ENCODE results near the gene SLC10A7.
A peak's percentile ranks its signal among the peaks of the same experiment; 100 is the strongest.

SLC10A7 gene

DNA sequence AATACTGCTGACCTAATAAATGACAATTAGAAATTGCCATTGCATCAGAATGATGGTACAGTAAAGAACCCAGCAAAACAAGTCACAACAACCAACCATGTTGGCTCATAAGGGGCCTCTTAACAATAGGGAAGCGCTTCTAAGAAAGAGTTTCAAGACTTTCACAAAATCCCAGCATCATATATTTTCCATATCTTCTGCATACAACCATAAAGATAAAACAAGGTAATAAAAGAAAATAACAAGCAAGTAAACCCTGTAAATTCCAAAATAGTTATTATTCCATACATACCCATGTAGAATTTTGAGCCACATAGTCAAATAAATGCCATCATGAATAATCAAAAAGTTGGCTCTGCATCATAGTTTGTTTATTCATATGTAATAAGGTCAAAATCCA lies 8.2 kb downstream of the SLC10A7 start:
- DNase-seq (no peak), ATAC-seq (replicated peaks) (no peak)
- peaks cover 2 to 6% of the 10 kb centered on the region in 2 donors for H3K4me1 Mint-ChIP-seq (ENCODE audit: low read depth in 2 of 2)
- H3K36me3 Mint-ChIP-seq (ENCODE audit: insufficient read depth), result peaks cover 5% of the 10 kb centered on the region
- H3K27me3 Mint-ChIP-seq, result no peaks in the 10 kb centered on the region
- no peak overlapping the region for H3K27ac Mint-ChIP-seq
- no peak overlapping the region for H3K4me3 Mint-ChIP-seq
- H3K9me3 Mint-ChIP-seq, result no peaks in the 10 kb centered on the region

DNA sequence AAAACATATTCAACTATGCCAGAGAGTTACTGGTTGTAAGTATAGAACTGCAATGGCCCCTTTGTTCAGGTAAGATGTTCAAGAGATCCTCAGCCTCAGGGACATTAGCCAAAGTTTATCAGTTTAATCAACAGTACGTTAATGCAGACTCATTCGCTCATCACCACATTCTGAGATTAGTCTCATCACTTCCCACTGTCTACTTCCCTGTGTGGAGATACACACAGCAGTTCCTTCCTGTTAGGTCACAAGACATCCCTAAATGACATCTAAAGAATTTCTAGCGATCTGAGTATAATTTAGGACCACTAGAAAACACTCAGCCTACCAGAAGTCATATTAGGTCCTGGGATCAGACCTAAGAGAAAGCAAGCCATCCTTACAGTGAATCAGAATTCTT lies 10.4 kb downstream of the SLC10A7 start:
- no peak overlapping the region for H3K27ac Mint-ChIP-seq

DNA sequence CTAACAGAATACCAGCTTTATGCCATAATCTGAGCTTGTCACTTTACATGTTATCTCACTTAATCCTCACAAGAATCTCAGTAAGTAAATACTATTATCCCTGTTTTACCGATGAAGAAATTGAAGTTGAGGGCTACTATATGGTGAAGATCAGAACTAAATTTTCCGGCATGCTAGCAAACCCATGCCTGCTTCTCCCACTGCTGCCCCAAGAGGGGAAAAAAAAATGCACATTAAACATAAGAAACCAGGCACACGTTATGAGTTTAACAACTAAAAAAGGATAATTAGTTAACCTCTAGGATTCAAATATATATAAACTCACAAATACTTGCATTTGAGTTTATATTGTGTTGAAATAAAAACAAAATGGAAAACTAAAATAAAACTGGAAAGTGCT lies 10.8 kb downstream of the SLC10A7 start:
- ATAC-seq (replicated peaks), result no peak
- DNase-seq, result no peak
- no peak overlapping the region for H3K27ac Mint-ChIP-seq
- H3K27me3 Mint-ChIP-seq, result no peaks in the 10 kb centered on the region
- peaks cover 2 to 5% of the 10 kb centered on the region in 2 donors for H3K4me1 Mint-ChIP-seq (ENCODE audit: low read depth in 2 of 2)
- no peaks in the 10 kb centered on the region for H3K9me3 Mint-ChIP-seq
- H3K4me3 Mint-ChIP-seq, result no peak overlapping the region
- H3K36me3 Mint-ChIP-seq (ENCODE audit: insufficient read depth), result peaks cover 5% of the 10 kb centered on the region

More for the DNA sequence above, 10.4 kb downstream of the SLC10A7 start:
- no peaks in the 10 kb centered on the region for H3K9me3 Mint-ChIP-seq
- peaks cover 5% of the 10 kb centered on the region for H3K36me3 Mint-ChIP-seq (ENCODE audit: insufficient read depth)
- ATAC-seq (replicated peaks), result no peak
- H3K4me3 Mint-ChIP-seq, result no peak overlapping the region
- peaks cover 2 to 3% of the 10 kb centered on the region in 2 donors for H3K4me1 Mint-ChIP-seq (ENCODE audit: low read depth in 2 of 2)
- DNase-seq, result no peak
- no peaks in the 10 kb centered on the region for H3K27me3 Mint-ChIP-seq

DNA sequence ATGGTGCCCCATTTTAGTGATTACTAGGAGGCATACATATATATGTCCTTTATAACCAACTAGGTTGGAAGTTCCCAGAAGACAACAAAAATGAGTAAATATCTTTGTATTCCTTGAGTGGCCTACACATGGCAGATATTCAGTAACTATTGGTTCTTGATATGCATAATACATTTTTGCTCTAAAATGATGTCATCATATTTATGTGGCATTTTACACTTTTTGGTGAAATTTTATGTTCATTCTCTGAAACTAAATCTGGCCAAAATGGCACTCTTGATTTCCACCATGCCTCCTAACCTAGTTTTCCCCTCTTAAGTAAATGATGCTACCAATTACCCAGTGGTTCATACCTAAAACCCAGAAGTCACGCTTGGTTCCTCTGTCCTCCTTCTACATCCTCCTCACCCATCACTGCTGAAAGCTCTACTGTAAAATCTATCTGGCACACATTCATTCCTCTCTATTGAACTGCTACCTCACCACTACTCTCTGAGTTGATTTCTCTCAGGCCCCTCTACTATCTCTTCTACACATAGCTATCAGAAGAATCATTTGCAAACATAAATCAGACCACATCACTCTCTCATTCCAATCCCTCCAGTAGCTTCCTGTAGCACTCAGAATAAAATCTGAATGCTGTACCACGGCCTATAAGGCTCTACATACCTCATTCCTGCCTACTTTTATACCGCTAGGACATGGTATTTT lies 13.4 kb downstream of the SLC10A7 start:
- no peak for ATAC-seq (replicated peaks)
- Mint-ChIP-seq H3K27me3 (no peaks in the 10 kb centered on the region), H3K27ac (no peak overlapping the region)

DNA sequence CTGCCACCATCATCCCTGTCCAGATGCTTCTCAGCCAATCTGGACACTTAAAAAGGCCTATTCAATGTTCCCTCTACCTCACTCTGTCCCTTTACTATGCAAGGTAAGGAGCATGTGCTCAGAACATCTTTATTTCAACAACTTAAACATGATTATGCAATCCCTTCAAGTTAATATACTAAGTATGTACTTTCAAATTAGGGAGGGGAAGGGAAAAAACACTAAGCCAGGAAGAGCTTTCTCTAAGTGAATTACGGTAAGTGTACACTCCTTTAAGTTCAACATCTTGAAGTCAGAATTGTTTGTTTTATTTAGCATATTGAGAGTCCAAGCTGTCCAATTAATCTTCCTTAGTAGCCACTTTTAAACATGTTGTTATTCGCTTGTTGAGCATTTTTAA lies 14.1 kb downstream of the SLC10A7 start:
- Mint-ChIP-seq H3K4me3 (no peak overlapping the region), H3K9me3 (no peaks in the 10 kb centered on the region)

More for the DNA sequence above, 13.4 kb downstream of the SLC10A7 start:
- peaks cover 5% of the 10 kb centered on the region for H3K36me3 Mint-ChIP-seq (ENCODE audit: insufficient read depth)
- H3K4me1 Mint-ChIP-seq (ENCODE audit: low read depth in 2 of 2), result peaks cover 2 to 5% of the 10 kb centered on the region in 2 donors
- no peak for DNase-seq
- no peak overlapping the region for H3K4me3 Mint-ChIP-seq
- H3K9me3 Mint-ChIP-seq, result no peaks in the 10 kb centered on the region

DNA sequence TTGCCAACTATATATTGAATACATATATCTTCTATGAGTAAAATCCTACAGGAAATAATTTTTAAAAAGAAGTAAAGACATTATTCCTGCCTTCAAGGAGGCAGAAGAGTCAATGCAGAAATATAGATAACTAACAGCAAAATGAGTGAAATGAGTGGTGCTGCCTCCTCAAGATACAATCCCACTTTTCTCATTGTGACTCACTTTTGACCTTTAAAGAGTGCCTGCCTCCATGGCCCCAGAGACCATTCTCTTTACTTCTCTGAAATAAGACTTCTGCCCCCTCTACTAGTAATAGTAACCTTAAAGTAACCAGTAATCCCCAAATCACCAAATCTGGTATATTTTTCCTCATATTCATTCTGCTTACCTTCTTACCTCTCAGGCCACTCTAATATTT lies 15.5 kb downstream of the SLC10A7 start:
- Mint-ChIP-seq H3K4me3 (no peak overlapping the region), H3K9me3 (no peaks in the 10 kb centered on the region), H3K27ac (peak overlapping the region in 1 of 2 donors; percentile 7), H3K27me3 (no peaks in the 10 kb centered on the region), H3K4me1 (ENCODE audit: low read depth in 2 of 2) (peaks cover 0 to 8% of the 10 kb centered on the region in 2 donors), H3K36me3 (ENCODE audit: insufficient read depth) (peaks cover 9% of the 10 kb centered on the region)
- DNase-seq, result no peak
- no peak for ATAC-seq (replicated peaks)

More for the DNA sequence above, 14.1 kb downstream of the SLC10A7 start:
- no peaks in the 10 kb centered on the region for H3K27me3 Mint-ChIP-seq
- peaks cover 6% of the 10 kb centered on the region for H3K36me3 Mint-ChIP-seq (ENCODE audit: insufficient read depth)
- no peak for DNase-seq
- ATAC-seq (replicated peaks), result no peak
- H3K4me1 Mint-ChIP-seq (ENCODE audit: low read depth in 2 of 2), result peaks cover 0 to 6% of the 10 kb centered on the region in 2 donors
- H3K27ac Mint-ChIP-seq, result no peak overlapping the region

DNA sequence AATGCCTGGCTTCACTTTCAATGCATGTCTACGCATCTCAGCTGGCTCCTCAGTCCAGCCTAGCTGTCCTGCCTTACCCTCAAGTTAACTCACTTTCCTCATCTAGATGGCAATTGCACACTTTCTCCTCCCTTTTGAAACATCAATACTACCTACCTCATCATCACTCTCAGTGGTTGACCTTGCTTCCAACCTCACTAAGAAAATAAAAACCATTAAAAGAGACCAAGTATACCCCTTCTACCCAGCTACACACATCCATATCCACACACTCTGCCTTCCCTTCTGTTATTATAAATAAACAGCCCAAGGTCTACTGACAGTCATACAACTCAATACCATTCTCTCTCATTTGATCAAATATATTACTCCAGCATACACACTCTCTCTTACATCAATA lies 21.5 kb downstream of the SLC10A7 start:
- Mint-ChIP-seq H3K9me3 (no peaks in the 10 kb centered on the region), H3K27me3 (no peaks in the 10 kb centered on the region), H3K4me1 (ENCODE audit: low read depth in 2 of 2) (peaks cover 3 to 18% of the 10 kb centered on the region in 2 donors), H3K36me3 (ENCODE audit: insufficient read depth) (peaks cover 9% of the 10 kb centered on the region), H3K4me3 (no peak overlapping the region), H3K27ac (no peak overlapping the region)
- no peak for DNase-seq
- no peak for ATAC-seq (replicated peaks)

DNA sequence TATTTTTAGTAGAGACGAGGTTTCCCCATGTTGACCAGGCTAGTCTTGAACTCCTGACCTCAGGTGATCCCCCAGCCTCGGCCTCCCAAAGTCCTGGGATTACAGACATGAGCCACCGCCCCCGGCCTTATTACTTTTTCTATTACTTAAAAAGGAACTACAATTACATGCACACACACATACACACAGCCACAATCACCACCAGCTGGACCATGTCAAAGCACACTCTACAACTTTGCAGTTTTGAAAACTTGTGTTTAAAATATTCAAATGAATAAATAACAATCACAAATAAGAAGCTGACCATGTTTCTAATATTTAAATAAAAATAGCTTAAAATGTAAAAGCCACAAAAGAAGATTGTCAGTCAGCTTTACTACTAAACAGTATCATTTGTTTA lies 23.4 kb downstream of the SLC10A7 start:
- Mint-ChIP-seq H3K4me1 (ENCODE audit: low read depth in 2 of 2) (peaks cover 3 to 27% of the 10 kb centered on the region in 2 donors), H3K36me3 (ENCODE audit: insufficient read depth) (peaks cover 4% of the 10 kb centered on the region), H3K4me3 (no peak overlapping the region), H3K9me3 (no peaks in the 10 kb centered on the region), H3K27ac (no peak overlapping the region), H3K27me3 (no peaks in the 10 kb centered on the region)
- DNase-seq (no peak), ATAC-seq (replicated peaks) (no peak)

DNA sequence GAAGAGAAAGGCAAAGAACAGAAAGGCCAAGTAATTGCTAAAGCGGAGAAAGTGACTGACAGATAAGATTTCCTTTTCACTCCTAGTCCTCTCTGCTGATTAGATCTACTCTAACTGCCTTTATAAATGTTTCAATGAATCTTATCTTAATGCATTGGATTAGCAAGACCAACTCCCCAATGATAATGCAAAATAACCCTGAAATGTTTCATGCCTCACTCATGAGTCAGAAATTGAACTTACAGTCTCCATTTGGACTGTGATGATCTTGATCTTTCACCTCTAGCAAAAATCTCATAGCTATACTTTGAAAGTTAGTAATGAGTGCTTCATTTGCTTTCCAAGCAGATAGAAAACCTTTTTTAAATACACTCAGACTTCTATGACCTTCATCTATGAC lies 26.5 kb downstream of the SLC10A7 start:
- Mint-ChIP-seq H3K36me3 (ENCODE audit: insufficient read depth) (no peaks in the 10 kb centered on the region), H3K4me3 (no peak overlapping the region), H3K4me1 (ENCODE audit: low read depth in 2 of 2) (peaks cover 9 to 30% of the 10 kb centered on the region in 2 donors), H3K27me3 (no peaks in the 10 kb centered on the region), H3K27ac (peak overlapping the region; percentile 7 to 67), H3K9me3 (no peaks in the 10 kb centered on the region)
- no peak for ATAC-seq (replicated peaks)
- DNase-seq, result no peak

DNA sequence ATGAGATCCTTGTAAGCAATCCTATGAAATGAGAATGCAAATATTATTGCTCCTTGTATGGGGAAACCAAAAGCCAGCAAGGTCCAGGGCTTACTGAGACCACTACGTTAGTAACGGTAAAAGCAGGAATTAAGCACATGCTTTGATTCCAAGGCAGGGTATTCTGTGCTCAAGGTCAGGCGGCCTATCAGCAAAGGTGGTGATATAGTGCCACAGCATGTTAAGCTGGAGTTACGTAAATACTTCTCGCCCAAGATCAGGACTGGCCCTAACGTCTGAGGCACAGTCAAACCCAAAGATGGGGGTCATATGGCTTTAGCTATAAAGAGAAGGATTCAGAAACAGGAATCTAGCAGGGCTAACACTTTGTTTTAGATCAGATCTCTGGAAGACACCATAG lies 27.6 kb downstream of the SLC10A7 start:
- no peaks in the 10 kb centered on the region for H3K36me3 Mint-ChIP-seq (ENCODE audit: insufficient read depth)
- no peak for ATAC-seq (replicated peaks)
- no peaks in the 10 kb centered on the region for H3K9me3 Mint-ChIP-seq
- H3K27me3 Mint-ChIP-seq, result no peaks in the 10 kb centered on the region
- no peak overlapping the region for H3K4me3 Mint-ChIP-seq
- H3K27ac Mint-ChIP-seq, result peak overlapping the region in 1 of 2 donors; percentile 2
- no peak for DNase-seq
- peaks cover 9 to 36% of the 10 kb centered on the region in 2 donors for H3K4me1 Mint-ChIP-seq (ENCODE audit: low read depth in 2 of 2)

DNA sequence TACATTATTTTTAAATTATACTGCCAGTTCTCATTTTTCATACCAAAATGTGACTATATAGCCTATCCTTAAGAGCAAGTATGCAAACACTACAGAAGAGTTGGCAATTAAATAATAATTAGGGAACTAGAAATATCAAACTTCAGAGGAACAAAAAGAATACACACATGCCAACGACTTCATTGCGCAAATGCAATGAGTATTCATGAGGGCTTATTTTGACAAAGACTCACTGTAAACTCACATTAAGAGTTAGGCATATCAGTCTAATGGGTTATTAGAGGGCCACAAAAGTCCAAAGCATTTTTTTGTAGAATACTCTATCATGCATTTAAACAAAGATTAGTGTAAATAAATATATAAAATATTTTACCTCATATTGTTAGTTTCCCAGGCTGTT lies 31.6 kb downstream of the SLC10A7 start:
- Mint-ChIP-seq H3K4me1 (ENCODE audit: low read depth in 2 of 2) (peaks cover 22 to 41% of the 10 kb centered on the region in 2 donors), H3K9me3 (no peaks in the 10 kb centered on the region)

DNA sequence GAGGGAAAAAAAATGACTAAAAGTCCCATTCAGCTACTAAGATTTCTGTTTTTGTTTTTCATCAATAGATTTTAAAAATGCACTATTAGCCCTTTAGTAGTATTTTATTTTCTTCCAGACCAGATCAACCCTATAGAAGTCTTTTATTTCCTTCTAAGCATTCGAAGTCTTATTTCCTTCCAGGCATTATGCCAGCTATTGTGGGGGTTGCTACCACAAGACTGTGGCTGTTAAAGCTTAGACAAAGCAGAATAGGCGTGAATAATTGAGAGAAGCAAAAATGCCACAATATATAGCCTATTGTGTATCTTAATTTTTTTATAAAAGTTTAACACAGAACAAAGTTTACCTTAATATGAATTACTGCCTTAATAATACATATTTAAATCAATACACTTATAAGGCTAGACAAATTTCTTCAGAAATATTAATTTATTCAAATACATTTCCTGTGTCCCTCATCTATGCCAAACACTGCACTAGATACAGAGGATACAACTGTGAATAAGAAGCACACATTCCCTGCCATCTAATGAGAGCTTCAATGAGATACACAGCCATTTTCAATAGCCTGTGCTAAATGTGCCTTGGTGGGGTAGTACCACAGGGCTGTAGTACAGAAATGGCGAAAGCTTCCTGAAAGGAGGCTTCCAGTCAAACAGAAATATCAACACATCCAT lies 33.1 kb downstream of the SLC10A7 start:
- peak; percentile 86 for ATAC-seq (replicated peaks)
- Mint-ChIP-seq H3K27ac (no peak overlapping the region), H3K4me1 (ENCODE audit: low read depth in 2 of 2) (peaks cover 22 to 33% of the 10 kb centered on the region in 2 donors), H3K27me3 (no peaks in the 10 kb centered on the region), H3K36me3 (ENCODE audit: insufficient read depth) (no peaks in the 10 kb centered on the region), H3K9me3 (no peaks in the 10 kb centered on the region), H3K4me3 (no peak overlapping the region)
- DNase-seq, result peak; percentile 3 to 21 (median 19)

More for the DNA sequence above, 31.6 kb downstream of the SLC10A7 start:
- ATAC-seq (replicated peaks) (no peak), DNase-seq (no peak)
- Mint-ChIP-seq H3K36me3 (ENCODE audit: insufficient read depth) (no peaks in the 10 kb centered on the region), H3K27me3 (no peaks in the 10 kb centered on the region), H3K4me3 (no peak overlapping the region), H3K27ac (no peak overlapping the region)

DNA sequence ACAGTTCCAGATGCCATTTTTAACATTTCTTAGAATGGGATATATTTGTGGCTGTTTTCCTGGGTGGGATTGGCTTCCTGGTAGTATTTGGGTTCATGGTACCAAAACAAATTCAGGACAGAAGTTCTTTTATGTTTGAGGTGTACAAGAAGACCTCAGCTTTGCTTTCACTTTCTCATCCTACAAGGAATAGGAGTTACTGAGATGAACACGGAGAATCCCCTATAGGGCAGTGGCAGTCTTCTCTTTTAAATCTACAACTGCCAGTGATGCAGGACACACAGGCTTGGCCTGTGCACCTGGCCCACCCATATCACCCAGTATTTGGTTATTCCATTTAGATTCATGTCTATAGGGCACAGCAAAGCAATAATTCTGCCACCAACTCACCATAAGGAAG lies 35.2 kb downstream of the SLC10A7 start:
- Mint-ChIP-seq H3K27ac (peak overlapping the region; percentile 2 to 80), H3K4me1 (ENCODE audit: low read depth in 2 of 2) (peaks cover 22 to 39% of the 10 kb centered on the region in 2 donors), H3K9me3 (peaks cover 5 to 11% of the 10 kb centered on the region in 2 donors), H3K36me3 (ENCODE audit: insufficient read depth) (no peaks in the 10 kb centered on the region), H3K27me3 (no peaks in the 10 kb centered on the region), H3K4me3 (peak overlapping the region; percentile 35 to 53)
- peak; percentile 41 for ATAC-seq (replicated peaks)
- DNase-seq, result no peak

DNA sequence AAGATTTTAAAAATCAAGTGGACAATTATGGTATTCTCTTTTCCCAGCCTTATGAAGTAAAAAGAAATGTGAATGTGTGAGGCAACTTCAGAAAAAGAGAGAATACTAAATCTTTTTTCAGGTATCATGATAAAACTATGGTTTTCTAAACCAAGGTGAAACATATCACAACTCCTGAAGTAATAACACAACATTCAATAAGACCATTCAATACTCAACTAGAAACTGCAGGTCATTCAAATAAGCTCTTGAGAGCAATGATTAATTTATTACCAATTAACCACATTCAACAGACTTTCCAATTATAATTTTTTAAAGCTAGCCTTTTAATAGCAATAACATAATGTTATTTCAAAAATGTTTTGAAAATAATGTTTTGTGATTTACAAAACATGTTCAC lies 35.8 kb downstream of the SLC10A7 start:
- H3K4me1 Mint-ChIP-seq (ENCODE audit: low read depth in 2 of 2), result peaks cover 24 to 39% of the 10 kb centered on the region in 2 donors
- peak overlapping the region in 1 of 2 donors; percentile 53 for H3K4me3 Mint-ChIP-seq
- peaks cover 5 to 11% of the 10 kb centered on the region in 2 donors for H3K9me3 Mint-ChIP-seq
- ATAC-seq (replicated peaks) (no peak), DNase-seq (no peak)
- H3K27me3 Mint-ChIP-seq, result no peaks in the 10 kb centered on the region
- H3K36me3 Mint-ChIP-seq (ENCODE audit: insufficient read depth), result no peaks in the 10 kb centered on the region
- peak overlapping the region; percentile 73 to 80 for H3K27ac Mint-ChIP-seq

Data from effector memory CD8-positive, alpha-beta T cell (primary cell).